Measurements from ENCODE around the gene TGFA.

GRCh38 chr2:70460333-70460732 lies 93.3 kb downstream of the TGFA start:
- peak; percentile 55 to 64 (median 63) for TF ChIP-seq CTCF (optimal IDR thresholded peaks at IDR 0.05 in 1 of 3, IDR thresholded peaks at IDR 0.05 in 1 of 3, conservative IDR thresholded peaks at IDR 0.05 in 1 of 3; ENCODE audit: extremely low read depth in 1 of 3, insufficient read depth in 2 of 3, low read length in 3 of 3)
- no peak for TF ChIP-seq EZH2 (IDR thresholded peaks at IDR 0.05; ENCODE audit: low read length)
